ENCODE data around the gene MT3.

Gene MT3

GRCh38 chr16:56635441-56635967, 46.2 kb downstream of the MT3 start:
- FAIRE-seq (no peak), DNase-seq (ENCODE audit: insufficient read length) (no peak)
- TF ChIP-seq TAF1 (IDR thresholded peaks at IDR 0.05; ENCODE audit: borderline replicate concordance, low read depth, low read length) (no peak), POLR2A (IDR thresholded peaks at IDR 0.05; ENCODE audit: low read depth, low read length) (no peak), POLR2AphosphoS5 (IDR thresholded peaks at IDR 0.05; ENCODE audit: low read depth, low read length) (no peak)

GRCh38 chr16:56636616-56637413, 47.5 kb downstream of the MT3 start:
- no peak for DNase-seq (ENCODE audit: insufficient read length)
- TF ChIP-seq POLR2A (IDR thresholded peaks at IDR 0.05; ENCODE audit: low read depth, low read length) (no peak), POLR2AphosphoS5 (IDR thresholded peaks at IDR 0.05; ENCODE audit: low read depth, low read length) (no peak), TAF1 (IDR thresholded peaks at IDR 0.05; ENCODE audit: borderline replicate concordance, low read depth, low read length) (no peak)
- no peak for FAIRE-seq

GRCh38 chr16:56637814-56638750, 48.8 kb downstream of the MT3 start, which contains the start of gene MT1A:
Gene MT1A, plus strand, starts transcription at chr16:56638666. Its CDS starts 73 bp downstream, at chr16:56638739.
- DNase-seq (ENCODE audit: insufficient read length) (no peak), FAIRE-seq (no peak)
- no peak for TF ChIP-seq POLR2AphosphoS5 (IDR thresholded peaks at IDR 0.05; ENCODE audit: low read depth, low read length)
- no peak for TF ChIP-seq POLR2A (IDR thresholded peaks at IDR 0.05; ENCODE audit: low read depth, low read length)
- no peak for TF ChIP-seq TAF1 (IDR thresholded peaks at IDR 0.05; ENCODE audit: borderline replicate concordance, low read depth, low read length)

GRCh38 chr16:56639045-56639444, 49.7 kb downstream of the MT3 start:
- TF ChIP-seq POLR2A (IDR thresholded peaks at IDR 0.05; ENCODE audit: low read depth, low read length) (no peak), POLR2AphosphoS5 (IDR thresholded peaks at IDR 0.05; ENCODE audit: low read depth, low read length) (no peak), TAF1 (IDR thresholded peaks at IDR 0.05; ENCODE audit: borderline replicate concordance, low read depth, low read length) (no peak)
- DNase-seq (ENCODE audit: insufficient read length) (no peak), FAIRE-seq (no peak)

- TF ChIP-seq POLR2A (IDR thresholded peaks at IDR 0.05; ENCODE audit: low read depth, low read length) = no peak
- TF ChIP-seq TAF1 (IDR thresholded peaks at IDR 0.05; ENCODE audit: borderline replicate concordance, low read depth, low read length) = no peak
- no peak for TF ChIP-seq POLR2AphosphoS5 (IDR thresholded peaks at IDR 0.05; ENCODE audit: low read depth, low read length)
- DNase-seq (ENCODE audit: insufficient read length) = no peak
- no peak for FAIRE-seq
Observed at GRCh38 chr16:56640076-56640475, 50.7 kb downstream of the MT3 start.
